Tibial artery (tissue), 4 donors: ENCODE data around the gene OSBPL9.

Experiments used
- DNase-seq, 2 donors: peaks; one replicate each; pipeline ENCODE4 v3.0.0-alpha.2; 2019
- H3K27ac ChIP-seq, 2 donors: fragments of 200-600 bp; sonication (generic) in 1 of 2; 1 replicate in 1 of 2; 2 replicates in 1 of 2; pipeline ENCODE4 v1.5.1; 2018 to 2019; ENCODE audit warnings: mild to moderate bottlenecking in 1 of 2
- H3K27me3 ChIP-seq, 2 donors: fragments of 200-600 bp; sonication (generic) in 1 of 2; one replicate each; pipeline versions ENCODE4 v1.5.1 to v1.6.0; 2016 to 2019
- H3K36me3 ChIP-seq, 3 donors: fragments of 200-600 bp; sonication (generic) in 2 of 3; one replicate each; pipeline ENCODE4 v1.5.1; 2016 to 2019; ENCODE audit warnings: mild to moderate bottlenecking in 2 of 3
- H3K4me1 ChIP-seq, 4 donors: fragments of 200-600 bp; sonication (generic) in 2 of 4; 1 replicate in 3 of 4; 2 replicates in 1 of 4; pipeline ENCODE4 v1.5.1; 2016 to 2019
- H3K4me3 ChIP-seq, 2 donors: fragments of 200-600 bp; sonication (generic) in 1 of 2; 1 replicate in 1 of 2; 2 replicates in 1 of 2; pipeline ENCODE4 v1.5.1; 2018 to 2019; ENCODE audit warnings: mild to moderate bottlenecking in 2 of 2
- H3K9me3 ChIP-seq, 3 donors: fragments of 200-600 bp; sonication (generic) in 1 of 3; one replicate each; pipeline ENCODE4 v1.5.1; 2016 to 2019
- CTCF ChIP-seq, 2 experiments: fragments of 200-600 bp in 1 of 2; fragments of 450-650 bp in 1 of 2; IDR thresholded peaks; one replicate each; pipeline ENCODE4 v1.5.1; 2017 to 2019; ENCODE audit warnings: antibody characterized with exemption in 2 of 2, mild to moderate bottlenecking in 1 of 2, moderate library complexity in 1 of 2
- intact Hi-C: fragments of 100-400 bp; cut with DNase I; formaldehyde crosslinking; loops from one replicate; pipeline ENCODE4 v1.15.0; 2023; ENCODE audit warnings: low total_unique reads

Gene OSBPL9

GRCh38 chr1:51752073-51752948, 135.4 kb downstream of the OSBPL9 start:
- no peak for TF ChIP-seq CTCF (IDR thresholded peaks at IDR 0.05)
- H3K9me3 ChIP-seq = no peaks in the 10 kb centered on the region
- no peak for DNase-seq
- no peak overlapping the region for H3K4me3 ChIP-seq
- H3K36me3 ChIP-seq = peaks cover 12 to 47% (median 30%) of the 10 kb centered on the region in 3 donors
- intact Hi-C loops = no loop called here
- H3K4me1 ChIP-seq = peaks cover 0 to 13% (median 3%) of the 10 kb centered on the region in 4 donors
- H3K27me3 ChIP-seq = no peaks in the 10 kb centered on the region
- no peak overlapping the region for H3K27ac ChIP-seq

- H3K36me3 ChIP-seq = peaks cover 12 to 42% (median 24%) of the 10 kb centered on the region in 3 donors
- no peaks in the 10 kb centered on the region for H3K9me3 ChIP-seq
- TF ChIP-seq CTCF (IDR thresholded peaks at IDR 0.05) = no peak
- no peak for DNase-seq
- H3K4me3 ChIP-seq = no peak overlapping the region
- H3K27ac ChIP-seq = no peak overlapping the region
- no peaks in the 10 kb centered on the region for H3K27me3 ChIP-seq
- peaks cover 0 to 30% (median 9%) of the 10 kb centered on the region in 4 donors for H3K4me1 ChIP-seq
- intact Hi-C loops = no loop called here
Measured at GRCh38 chr1:51753969-51754368, 137.1 kb downstream of the OSBPL9 start.

- no peak for DNase-seq
- intact Hi-C loops = no loop called here
Measured at GRCh38 chr1:51754666-51755065, 137.8 kb downstream of the OSBPL9 start.

GRCh38 chr1:51755437-51755836, 138.5 kb downstream of the OSBPL9 start:
- Histone ChIP-seq H3K27ac (no peak overlapping the region), H3K36me3 (peaks cover 12 to 42% (median 24%) of the 10 kb centered on the region in 3 donors), H3K9me3 (no peaks in the 10 kb centered on the region), H3K27me3 (no peaks in the 10 kb centered on the region), H3K4me1 (peaks cover 0 to 44% (median 16%) of the 10 kb centered on the region in 4 donors), H3K4me3 (no peak overlapping the region)
- intact Hi-C loops = no loop called here
- no peak for DNase-seq
- TF ChIP-seq CTCF (IDR thresholded peaks at IDR 0.05) = no peak

More at GRCh38 chr1:51754666-51755065, 137.8 kb downstream of the OSBPL9 start:
- peaks cover 0 to 36% (median 13%) of the 10 kb centered on the region in 4 donors for H3K4me1 ChIP-seq
- no peak for TF ChIP-seq CTCF (IDR thresholded peaks at IDR 0.05)
- H3K27me3 ChIP-seq = no peaks in the 10 kb centered on the region
- no peak overlapping the region for H3K4me3 ChIP-seq
- H3K9me3 ChIP-seq = no peaks in the 10 kb centered on the region
- H3K27ac ChIP-seq = no peak overlapping the region
- peaks cover 12 to 42% (median 24%) of the 10 kb centered on the region in 3 donors for H3K36me3 ChIP-seq

DNA sequence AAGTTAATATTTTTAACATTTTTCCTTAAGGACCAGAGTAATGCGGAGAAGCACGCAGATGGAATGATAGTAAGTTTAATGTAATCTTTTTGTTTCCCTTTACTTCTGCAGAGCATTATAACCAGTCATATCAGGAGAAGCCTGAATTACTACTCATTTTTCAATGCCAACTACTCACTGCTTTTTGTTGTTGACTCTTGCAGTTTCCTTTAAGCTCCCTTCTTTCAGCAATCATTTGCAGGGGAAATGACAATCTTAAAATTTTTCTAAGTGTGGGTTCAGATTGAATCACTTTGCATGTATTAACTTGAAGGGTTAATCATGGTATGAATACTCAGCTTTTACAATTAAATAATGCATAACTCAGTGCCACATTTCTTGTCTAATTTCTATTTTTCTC, 139.4 kb downstream of the OSBPL9 start:
- Histone ChIP-seq H3K4me3 (no peak overlapping the region), H3K9me3 (no peaks in the 10 kb centered on the region), H3K27me3 (no peaks in the 10 kb centered on the region), H3K36me3 (peaks cover 12 to 38% (median 24%) of the 10 kb centered on the region in 3 donors), H3K27ac (peak overlapping the region in 1 of 2 donors; percentile 44), H3K4me1 (peaks cover 0 to 50% (median 16%) of the 10 kb centered on the region in 4 donors)
- no peak for DNase-seq
- no peak for TF ChIP-seq CTCF (IDR thresholded peaks at IDR 0.05)
- intact Hi-C loops = no loop called here
